ENCODE measurements around the gene HOMEZ. TPM values are rescaled to one million over a fixed set of nuclear protein-coding genes. Genes with fewer than 3 reads are reported as not detected.
"Not testable (repeated sequence)": the region's sequence is repeated elsewhere in the genome, so short reads cannot be mapped to it uniquely, and the experiment has no call there.

HOMEZ gene
- total RNA-seq, 5 donors from 2014 or later (not counting 1 experiment from before 2014, with no cell fraction given): 6.2 to 17.5 (median 15.1) TPM

GRCh38 chr14:23248601-23249000 is 37.3 kb downstream of the HOMEZ start:
- no peak overlapping the region for H3K27ac Mint-ChIP-seq
- H3K9me3 ChIP-seq: no peaks in the 10 kb centered on the region
- H3K4me3 Mint-ChIP-seq: no peak overlapping the region
- no peaks in the 10 kb centered on the region for H3K4me1 Mint-ChIP-seq
- H3K27me3 Mint-ChIP-seq: peaks cover 23 to 24% of the 10 kb centered on the region in 2 donors
- H3K36me3 ChIP-seq (ENCODE audit: control insufficient read depth in 2 of 2, extremely low read depth in 1 of 2, insufficient read depth in 1 of 2, low read length in 1 of 2): no peaks in the 10 kb centered on the region
- ChIA-PET CTCF (no interaction called here), POLR2A (interaction anchor here in 1 of 2 donors (0.6 kb wide), 1 partner anchor 27 kb away, joined by 3 read pairs; no protein-coding TSS in a partner anchor)
- no peak overlapping the region for H3K4me3 ChIP-seq (ENCODE audit: control insufficient read depth in 1 of 2, extremely low read depth in 1 of 2, low read length in 1 of 2)
- H3K9me3 Mint-ChIP-seq: no peaks in the 10 kb centered on the region
- no peak for ATAC-seq (replicated peaks in 1 of 4)
- H3K27ac ChIP-seq (ENCODE audit: low read length): no peak overlapping the region
- 70% methylated on average over 2 of the region's 7 CpGs for WGBS (ENCODE audit: insufficient coverage)
- no peak for DNase-seq
- no peaks in the 10 kb centered on the region for H3K36me3 Mint-ChIP-seq
- H3K4me1 ChIP-seq (ENCODE audit: control insufficient read depth in 1 of 2, extremely low read depth in 1 of 2, insufficient read depth in 2 of 2, low read length in 2 of 2): no peaks in the 10 kb centered on the region
- peaks cover 0 to 4% of the 10 kb centered on the region in 2 experiments for H3K27me3 ChIP-seq (replicated peaks in 1 of 2; ENCODE audit: control insufficient read depth in 2 of 2, extremely low read depth in 1 of 2, insufficient read depth in 2 of 2, low read length in 1 of 2)

GRCh38 chr14:23245282-23245681 is 40.6 kb downstream of the HOMEZ start:
- Mint-ChIP-seq H3K27me3 (peaks cover 10 to 12% of the 10 kb centered on the region in 2 donors), H3K4me1 (no peaks in the 10 kb centered on the region), H3K27ac (no peak overlapping the region), H3K36me3 (no peaks in the 10 kb centered on the region), H3K4me3 (no peak overlapping the region), H3K9me3 (no peaks in the 10 kb centered on the region)
- Histone ChIP-seq H3K4me3 (ENCODE audit: control insufficient read depth in 1 of 2, extremely low read depth in 1 of 2, low read length in 1 of 2) (no peak overlapping the region), H3K9me3 (no peaks in the 10 kb centered on the region), H3K36me3 (ENCODE audit: control insufficient read depth in 2 of 2, extremely low read depth in 1 of 2, insufficient read depth in 1 of 2, low read length in 1 of 2) (no peaks in the 10 kb centered on the region), H3K27ac (ENCODE audit: low read length) (no peak overlapping the region), H3K27me3 (replicated peaks in 1 of 2; ENCODE audit: control insufficient read depth in 2 of 2, extremely low read depth in 1 of 2, insufficient read depth in 2 of 2, low read length in 1 of 2) (peaks cover 0 to 3% of the 10 kb centered on the region in 2 experiments), H3K4me1 (ENCODE audit: control insufficient read depth in 1 of 2, extremely low read depth in 1 of 2, insufficient read depth in 2 of 2, low read length in 2 of 2) (no peaks in the 10 kb centered on the region)
- ATAC-seq (replicated peaks in 1 of 4): no peak
- no peak for DNase-seq
- CTCF ChIA-PET: interaction anchor here in 1 of 2 donors (0.7 kb wide), 1 partner anchor 21 kb away, joined by 3 read pairs; no protein-coding TSS in a partner anchor
- POLR2A ChIA-PET: no interaction called here

- Histone ChIP-seq H3K4me3 (ENCODE audit: control insufficient read depth in 1 of 2, extremely low read depth in 1 of 2, low read length in 1 of 2) (no peak overlapping the region), H3K9me3 (no peaks in the 10 kb centered on the region), H3K27ac (ENCODE audit: low read length) (no peak overlapping the region), H3K36me3 (ENCODE audit: control insufficient read depth in 2 of 2, extremely low read depth in 1 of 2, insufficient read depth in 1 of 2, low read length in 1 of 2) (no peaks in the 10 kb centered on the region), H3K4me1 (ENCODE audit: control insufficient read depth in 1 of 2, extremely low read depth in 1 of 2, insufficient read depth in 2 of 2, low read length in 2 of 2) (peaks cover 0 to 2% of the 10 kb centered on the region in 2 experiments), H3K27me3 (replicated peaks in 1 of 2; ENCODE audit: control insufficient read depth in 2 of 2, extremely low read depth in 1 of 2, insufficient read depth in 2 of 2, low read length in 1 of 2) (peaks cover 0 to 7% of the 10 kb centered on the region in 2 experiments)
- POLR2A ChIA-PET: no interaction called here
- Mint-ChIP-seq H3K36me3 (no peaks in the 10 kb centered on the region), H3K4me1 (peaks cover 0 to under 1% (median 0%) of the 10 kb centered on the region in 3 donors), H3K27me3 (peaks cover 13 to 15% of the 10 kb centered on the region in 2 donors), H3K9me3 (no peaks in the 10 kb centered on the region), H3K4me3 (no peak overlapping the region), H3K27ac (no peak overlapping the region)
- CTCF ChIA-PET: interaction anchor here (0.6 kb wide), 2 partner anchors 236 to 1898 kb away, joined by 5 to 7 read pairs; no protein-coding TSS in a partner anchor
- DNase-seq (no peak), ATAC-seq (replicated peaks in 1 of 4) (no peak)
- no CpG with 5 or more reads among the region's 2 CpGs for WGBS (ENCODE audit: insufficient coverage)
Observed at GRCh38 chr14:23243066-23243465, 42.9 kb downstream of the HOMEZ start.

- Histone ChIP-seq H3K27me3 (replicated peaks in 1 of 2; ENCODE audit: control insufficient read depth in 2 of 2, extremely low read depth in 1 of 2, insufficient read depth in 2 of 2, low read length in 1 of 2) (peaks cover 0 to 14% of the 10 kb centered on the region in 2 experiments), H3K36me3 (ENCODE audit: control insufficient read depth in 2 of 2, extremely low read depth in 1 of 2, insufficient read depth in 1 of 2, low read length in 1 of 2) (no peaks in the 10 kb centered on the region), H3K4me1 (ENCODE audit: control insufficient read depth in 1 of 2, extremely low read depth in 1 of 2, insufficient read depth in 2 of 2, low read length in 2 of 2) (peaks cover 0 to 8% of the 10 kb centered on the region in 2 experiments), H3K9me3 (no peaks in the 10 kb centered on the region), H3K27ac (ENCODE audit: low read length) (no peak overlapping the region), H3K4me3 (ENCODE audit: control insufficient read depth in 1 of 2, extremely low read depth in 1 of 2, low read length in 1 of 2) (no peak overlapping the region)
- no peaks in the 10 kb centered on the region for H3K36me3 Mint-ChIP-seq
- POLR2A ChIA-PET: no interaction called here
- ATAC-seq (replicated peaks in 1 of 4): no peak
- H3K4me3 Mint-ChIP-seq: no peak overlapping the region
- no peak for DNase-seq
- no CpG with 5 or more reads among the region's 3 CpGs for WGBS (ENCODE audit: insufficient coverage)
- H3K27me3 Mint-ChIP-seq: peaks cover 19 to 23% of the 10 kb centered on the region in 2 donors
- no peak overlapping the region for H3K27ac Mint-ChIP-seq
- peaks cover 5 to 7% (median 6%) of the 10 kb centered on the region in 3 donors for H3K4me1 Mint-ChIP-seq
- CTCF ChIA-PET: interaction anchor here in 1 of 2 donors (0.7 kb wide), 1 partner anchor 173 kb away, joined by 5 read pairs; no protein-coding TSS in a partner anchor
- H3K9me3 Mint-ChIP-seq: no peaks in the 10 kb centered on the region
Observed at GRCh38 chr14:23242076-23242475, 43.9 kb downstream of the HOMEZ start.

- H3K27me3 Mint-ChIP-seq: peaks cover 19 to 23% of the 10 kb centered on the region in 2 donors
- H3K4me1 Mint-ChIP-seq; DNase-seq; H3K9me3 ChIP-seq; H3K4me1 ChIP-seq (ENCODE audit: control insufficient read depth in 1 of 2, extremely low read depth in 1 of 2, insufficient read depth in 2 of 2, low read length in 2 of 2); H3K4me3 ChIP-seq (ENCODE audit: control insufficient read depth in 1 of 2, extremely low read depth in 1 of 2, low read length in 1 of 2); H3K27ac Mint-ChIP-seq; H3K36me3 ChIP-seq (ENCODE audit: control insufficient read depth in 2 of 2, extremely low read depth in 1 of 2, insufficient read depth in 1 of 2, low read length in 1 of 2); H3K27ac ChIP-seq (ENCODE audit: low read length); H3K4me3 Mint-ChIP-seq; H3K36me3 Mint-ChIP-seq; ATAC-seq (replicated peaks in 1 of 4); CTCF ChIA-PET; H3K9me3 Mint-ChIP-seq: not testable (repeated sequence)
- POLR2A ChIA-PET: interaction anchor here in 1 of 2 donors (0.5 kb wide), 1 partner anchor 8 kb away, joined by 4 read pairs; no protein-coding TSS in a partner anchor
- WGBS (ENCODE audit: insufficient coverage): 86% methylated on average over 2 of the region's 7 CpGs
- peaks cover 0 to 20% of the 10 kb centered on the region in 2 experiments for H3K27me3 ChIP-seq (replicated peaks in 1 of 2; ENCODE audit: control insufficient read depth in 2 of 2, extremely low read depth in 1 of 2, insufficient read depth in 2 of 2, low read length in 1 of 2)
Observed at GRCh38 chr14:23241061-23241715, 44.7 kb downstream of the HOMEZ start.

- peaks cover 5 to 7% (median 6%) of the 10 kb centered on the region in 3 donors for H3K4me1 Mint-ChIP-seq
- H3K4me3 Mint-ChIP-seq: no peak overlapping the region
- peaks cover 19 to 23% of the 10 kb centered on the region in 2 donors for H3K27me3 Mint-ChIP-seq
- POLR2A ChIA-PET: no interaction called here
- WGBS (ENCODE audit: insufficient coverage): no CpG with 5 or more reads among the region's 1 CpG
- Histone ChIP-seq H3K4me1 (ENCODE audit: control insufficient read depth in 1 of 2, extremely low read depth in 1 of 2, insufficient read depth in 2 of 2, low read length in 2 of 2) (peaks cover 0 to 8% of the 10 kb centered on the region in 2 experiments), H3K9me3 (no peaks in the 10 kb centered on the region), H3K36me3 (ENCODE audit: control insufficient read depth in 2 of 2, extremely low read depth in 1 of 2, insufficient read depth in 1 of 2, low read length in 1 of 2) (no peaks in the 10 kb centered on the region), H3K27ac (ENCODE audit: low read length) (no peak overlapping the region), H3K4me3 (ENCODE audit: control insufficient read depth in 1 of 2, extremely low read depth in 1 of 2, low read length in 1 of 2) (no peak overlapping the region), H3K27me3 (replicated peaks in 1 of 2; ENCODE audit: control insufficient read depth in 2 of 2, extremely low read depth in 1 of 2, insufficient read depth in 2 of 2, low read length in 1 of 2) (peaks cover 0 to 23% of the 10 kb centered on the region in 2 experiments)
- no peak overlapping the region for H3K27ac Mint-ChIP-seq
- H3K36me3 Mint-ChIP-seq: no peaks in the 10 kb centered on the region
- ATAC-seq (replicated peaks in 1 of 4): no peak
- CTCF ChIA-PET: no interaction called here
- H3K9me3 Mint-ChIP-seq: no peaks in the 10 kb centered on the region
- no peak for DNase-seq
Observed at GRCh38 chr14:23240661-23241060, 45.3 kb downstream of the HOMEZ start.

Data from T-cell (primary cell).